ENCODE measurements around the gene RYR2.

DNA sequence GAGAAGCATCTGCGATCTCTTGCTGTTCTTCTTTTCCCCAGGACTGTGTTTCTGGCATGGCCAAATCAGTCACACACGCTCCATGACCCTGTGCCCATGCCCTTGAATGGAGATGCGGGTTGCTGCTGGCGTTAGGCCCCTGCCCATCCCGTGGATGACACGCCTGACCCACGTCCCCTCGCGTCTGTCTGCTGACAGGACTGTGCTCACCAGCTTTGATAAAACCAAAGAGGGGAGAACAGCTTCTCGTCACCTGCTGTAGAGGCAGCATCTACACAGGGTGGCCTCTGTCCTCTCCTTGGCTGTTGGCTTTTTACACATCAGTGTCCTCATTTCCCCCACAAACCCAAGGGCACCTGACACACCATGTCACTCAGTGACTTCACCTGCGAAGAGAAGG is 44.6 kb upstream of the RYR2 start:
- TF ChIP-seq, protein P1, sequence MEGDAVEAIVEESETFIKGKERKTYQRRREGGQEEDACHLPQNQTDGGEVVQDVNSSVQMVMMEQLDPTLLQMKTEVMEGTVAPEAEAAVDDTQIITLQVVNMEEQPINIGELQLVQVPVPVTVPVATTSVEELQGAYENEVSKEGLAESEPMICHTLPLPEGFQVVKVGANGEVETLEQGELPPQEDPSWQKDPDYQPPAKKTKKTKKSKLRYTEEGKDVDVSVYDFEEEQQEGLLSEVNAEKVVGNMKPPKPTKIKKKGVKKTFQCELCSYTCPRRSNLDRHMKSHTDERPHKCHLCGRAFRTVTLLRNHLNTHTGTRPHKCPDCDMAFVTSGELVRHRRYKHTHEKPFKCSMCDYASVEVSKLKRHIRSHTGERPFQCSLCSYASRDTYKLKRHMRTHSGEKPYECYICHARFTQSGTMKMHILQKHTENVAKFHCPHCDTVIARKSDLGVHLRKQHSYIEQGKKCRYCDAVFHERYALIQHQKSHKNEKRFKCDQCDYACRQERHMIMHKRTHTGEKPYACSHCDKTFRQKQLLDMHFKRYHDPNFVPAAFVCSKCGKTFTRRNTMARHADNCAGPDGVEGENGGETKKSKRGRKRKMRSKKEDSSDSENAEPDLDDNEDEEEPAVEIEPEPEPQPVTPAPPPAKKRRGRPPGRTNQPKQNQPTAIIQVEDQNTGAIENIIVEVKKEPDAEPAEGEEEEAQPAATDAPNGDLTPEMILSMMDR (conservative IDR thresholded peaks at IDR 0.05; ENCODE audit: low read length): no peak
- TF ChIP-seq EZH2phosphoT487 (IDR thresholded peaks at IDR 0.05; ENCODE audit: borderline replicate concordance, low read depth, low read length): no peak
